GM23338 (cell line): ENCODE results near the gene HOXA5. TPM values are rescaled to one million over a fixed set of nuclear protein-coding genes. Genes with fewer than 3 reads are reported as not detected.
A peak's percentile ranks its signal among the peaks of the same experiment; 100 is the strongest.

Experiments used
- ATAC-seq: fragments of 200-7000 bp; cut with Tn5 transposase; 3 replicates; pipeline ENCODE4 v1.9.1; 2020
- DNase-seq: peaks from one replicate; pipeline ENCODE4 v3.0.0-alpha.2; 2015; ENCODE audit warnings: low spot score
- H2AFZ ChIP-seq: fragments of 200-600 bp; sonication (generic); 2 replicates; pipeline ENCODE4 v1.8.0; 2016; ENCODE audit warnings: antibody characterized with exemption, mild to moderate bottlenecking, moderate library complexity
- H3F3A ChIP-seq: fragments of 200-600 bp; sonication (generic); replicated peaks from 2 replicates; pipeline ENCODE4 v1.8.0; 2017; ENCODE audit warnings: antibody characterized with exemption, mixed run types, low read depth
- H3K27ac ChIP-seq: fragments of 200-600 bp; sonication (generic); 2 replicates; pipeline ENCODE4 v1.6.1; 2016; ENCODE audit warnings: low read depth
- H3K27me3 ChIP-seq: fragments of 200-600 bp; sonication (generic); 2 replicates; pipeline ENCODE4 v1.8.0; 2016; ENCODE audit warnings: mild to moderate bottlenecking, mixed run types, moderate library complexity; ENCODE audit not compliant: insufficient read depth
- H3K36me3 ChIP-seq: fragments of 200-600 bp; sonication (generic); 2 replicates; pipeline ENCODE4 v1.8.0; 2016; ENCODE audit warnings: mild to moderate bottlenecking; ENCODE audit not compliant: insufficient read depth
- H3K4me1 ChIP-seq: fragments of 200-600 bp; sonication (generic); 2 replicates; pipeline ENCODE4 v1.8.0; 2016; ENCODE audit warnings: mild to moderate bottlenecking, moderate library complexity; ENCODE audit not compliant: insufficient read depth
- H3K4me2 ChIP-seq: fragments of 200-600 bp; sonication (generic); 2 replicates; pipeline ENCODE4 v1.7.1; 2017; ENCODE audit warnings: mixed run types
- H3K4me3 ChIP-seq: fragments of 200-600 bp; sonication (generic); 2 replicates; pipeline ENCODE4 v1.6.1; 2016; ENCODE audit warnings: mixed run types
- H3K79me2 ChIP-seq: fragments of 200-600 bp; sonication (generic); replicated peaks from 2 replicates; pipeline ENCODE4 v1.8.0; 2017; ENCODE audit warnings: mild to moderate bottlenecking; ENCODE audit not compliant: insufficient read depth
- H3K9me2 ChIP-seq: fragments of 200-600 bp; sonication (generic); 2 replicates; pipeline ENCODE4 v1.8.0; 2017; ENCODE audit not compliant: insufficient read depth
- H4K20me1 ChIP-seq: fragments of 200-600 bp; sonication (generic); replicated peaks from 2 replicates; pipeline ENCODE4 v1.8.0; 2017; ENCODE audit warnings: mild to moderate bottlenecking; ENCODE audit not compliant: insufficient read depth
- H3K27ac Mint-ChIP-seq: 2 replicates; pipeline ENCODE4 v1.8.0; 2020; ENCODE audit warnings: inconsistent platforms, mild to moderate bottlenecking, moderate library complexity, mixed read lengths
- H3K27me3 Mint-ChIP-seq: 3 replicates; pipeline ENCODE4 v1.8.0; 2022; ENCODE audit warnings: low read depth, mild to moderate bottlenecking, moderate library complexity, mixed read lengths, inconsistent platforms; ENCODE audit not compliant: insufficient read depth, poor library complexity
- H3K36me3 Mint-ChIP-seq: 3 replicates; pipeline ENCODE4 v1.8.0; 2021; ENCODE audit warnings: low read depth, mild to moderate bottlenecking, inconsistent platforms, moderate library complexity, mixed read lengths
- H3K4me1 Mint-ChIP-seq: 3 replicates; pipeline ENCODE4 v1.8.0; 2020; ENCODE audit warnings: mild to moderate bottlenecking, inconsistent platforms, mixed read lengths
- H3K4me3 Mint-ChIP-seq: 3 replicates; pipeline ENCODE4 v1.8.0; 2021; ENCODE audit warnings: moderate library complexity, mild to moderate bottlenecking, inconsistent platforms, mixed read lengths
- H3K9me3 Mint-ChIP-seq: 3 replicates; pipeline ENCODE4 v1.8.0; 2020; ENCODE audit warnings: moderate library complexity, mild to moderate bottlenecking, inconsistent platforms, mixed read lengths
- CREB1 ChIP-seq: fragments of 250-450 bp; sonication (Bioruptor Pico); IDR thresholded peaks from 2 replicates; pipeline ENCODE4 v1.5.0; 2020; ENCODE audit warnings: low read depth, mild to moderate bottlenecking, moderate library complexity
- CTCF ChIP-seq, 2 experiments: fragments of 200-600 bp in 1 of 2; sonication (generic) in 1 of 2; conservative IDR thresholded peaks; 2 replicates each; pipeline versions ENCODE4 v1.5.1 to v1.6.1; 2016 to 2017; ENCODE audit warnings: antibody characterized with exemption in 2 of 2, low read depth in 2 of 2, mild to moderate bottlenecking in 2 of 2, moderate library complexity in 1 of 2
- ETS1 ChIP-seq: IDR thresholded peaks from 2 replicates; pipeline ENCODE4 v1.6.1; 2016; ENCODE audit warnings: antibody characterized with exemption
- EZH2 ChIP-seq: fragments of 200-600 bp; sonication (generic); IDR thresholded peaks from one replicate; pipeline ENCODE4 v1.8.0; 2017; ENCODE audit warnings: antibody characterized with exemption, mild to moderate bottlenecking, low read depth; ENCODE audit not compliant: unreplicated experiment
- EZH2phosphoT487 ChIP-seq: fragments of 200-600 bp; sonication (generic); IDR thresholded peaks from one replicate; pipeline ENCODE4 v1.8.1; 2018; ENCODE audit warnings: antibody characterized with exemption; ENCODE audit not compliant: unreplicated experiment
- JUNB ChIP-seq: IDR thresholded peaks from one replicate; pipeline ENCODE4 v1.6.1; 2016; ENCODE audit warnings: antibody characterized with exemption; ENCODE audit not compliant: unreplicated experiment
- NANOG ChIP-seq: IDR thresholded peaks from 2 replicates; pipeline ENCODE4 v1.6.1; 2016; ENCODE audit warnings: antibody characterized with exemption, borderline replicate concordance
- POLR2AphosphoS5 ChIP-seq: IDR thresholded peaks from 2 replicates; pipeline ENCODE4 v1.6.1; 2016; ENCODE audit warnings: antibody characterized with exemption, low read depth
- REST ChIP-seq: IDR thresholded peaks from one replicate; pipeline ENCODE4 v1.6.1; 2018; ENCODE audit warnings: antibody characterized with exemption; ENCODE audit not compliant: unreplicated experiment
- STAT1 ChIP-seq: IDR thresholded peaks from one replicate; pipeline ENCODE4 v1.6.1; 2016; ENCODE audit warnings: antibody characterized with exemption; ENCODE audit not compliant: unreplicated experiment
- ZNF114 ChIP-seq: fragments of 250-450 bp; sonication (Bioruptor Pico); IDR thresholded peaks from 2 replicates; pipeline ENCODE4 v1.5.0; 2020; ENCODE audit warnings: mild to moderate bottlenecking, moderate library complexity
- ZNF331 ChIP-seq: fragments of 250-450 bp; sonication (Bioruptor Pico); IDR thresholded peaks from 2 replicates; pipeline ENCODE4 v1.5.0; 2020; ENCODE audit warnings: low read depth, mild to moderate bottlenecking, moderate library complexity
- ZNF462 ChIP-seq: fragments of 250-450 bp; sonication (Bioruptor Pico); IDR thresholded peaks from 2 replicates; pipeline ENCODE4 v1.5.0; 2020; ENCODE audit warnings: mild to moderate bottlenecking, moderate library complexity
- polyA plus RNA-seq: library from polyadenylated mRNA; unstranded; fragments of >200 nt; fragmentation: Nextera tagmentation; extraction: Ambion mirVana; gene quantifications from 2 replicates; pipeline ENCODE4 v1.2.1, GENCODE V29; 2016
- total RNA-seq: library from RNA; depleted of rRNA; stranded (reverse); fragments of >200 nt; shearing (Covaris generic); gene quantifications from 2 replicates; pipeline ENCODE4 v1.2.3, GENCODE V29; 2014

The HOXA5 gene
- total and polyA plus RNA-seq, 2 experiments from 2014 or later: not detected

GRCh38 chr7:27091941-27092818, 51.3 kb downstream of the HOXA5 start:
- no peak overlapping the region for H3K27ac Mint-ChIP-seq
- ATAC-seq: peak; percentile 10
- H3K4me3 Mint-ChIP-seq: no peak overlapping the region; the same call in 2 of the 3 replicates

More at GRCh38 chr7:27091941-27092818, 51.3 kb downstream of the HOXA5 start:
- Histone ChIP-seq H3F3A (peaks cover 36% of the 10 kb centered on the region), H3K9me2 (no peaks in the 10 kb centered on the region), H3K27ac (no peak overlapping the region), H3K36me3 (no peaks in the 10 kb centered on the region), H3K4me3 (no peak overlapping the region), H3K4me1 (peaks cover 51% of the 10 kb centered on the region), H3K27me3 (peaks cover 100% of the 10 kb centered on the region), H3K79me2 (no peaks in the 10 kb centered on the region), H2AFZ (no peak overlapping the region), H4K20me1 (peaks cover 46% of the 10 kb centered on the region), H3K4me2 (peak overlapping the region; percentile 33; the same call in 1 of the 2 replicates)
- Mint-ChIP-seq H3K36me3 (no peaks in the 10 kb centered on the region), H3K9me3 (peaks cover 12% of the 10 kb centered on the region; the same call in 2 of the 3 replicates), H3K27me3 (peaks cover 100% of the 10 kb centered on the region), H3K4me1 (peaks cover 42% of the 10 kb centered on the region)
- peak; percentile 75 for TF ChIP-seq EZH2phosphoT487
- TF ChIP-seq JUNB: no peak
- TF ChIP-seq ZNF462 (CRISPR knock-in tag): no peak
- no peak for TF ChIP-seq STAT1
- no peak for TF ChIP-seq ZNF114 (CRISPR knock-in tag)
- no peak for TF ChIP-seq POLR2AphosphoS5
- TF ChIP-seq ETS1: peak; percentile 74
- TF ChIP-seq ZNF331: no peak
- peak; percentile 88 for TF ChIP-seq NANOG
- TF ChIP-seq REST: no peak
- no peak for TF ChIP-seq CTCF (conservative IDR thresholded peaks at IDR 0.05; ENCODE audit: low read depth in 2 of 2)
- TF ChIP-seq EZH2: peak; percentile 86
- TF ChIP-seq CREB1: no peak
- DNase-seq: peak; percentile 83
